Pancreas (tissue), 10 donors: ENCODE measurements around the gene LIMCH1. TPM values are rescaled to one million over a fixed set of nuclear protein-coding genes. Genes with fewer than 3 reads are reported as not detected.

Experiments
- ATAC-seq, 4 donors: fragments of 200-7000 bp; cut with Tn5 transposase; one replicate each; pipeline versions ENCODE4 v1.8.0 to v1.9.1; 2020; ENCODE audit warnings: mild to moderate bottlenecking in 4 of 4, moderate library complexity in 4 of 4
- DNase-seq, 6 donors: peaks; one replicate each; pipeline ENCODE4 v3.0.0-alpha.2; 2020
- FAIRE-seq: peaks from 2 replicates; lab custom pipeline; 2012; peaks lifted over from hg19 to GRCh38; lab: Jason Lieb, UNC
- H3K27ac ChIP-seq, 4 donors: fragments of 200-600 bp; sonication (generic); 1 replicate in 3 of 4; 2 replicates in 1 of 4; pipeline versions ENCODE4 v1.5.0 to v1.8.0; 2020
- H3K27me3 ChIP-seq, 4 donors: fragments of 200-600 bp; one replicate each; pipeline ENCODE4 v1.8.0; 2021
- H3K36me3 ChIP-seq, 3 donors: fragments of 200-600 bp; sonication (generic) in 1 of 3; one replicate each; pipeline versions ENCODE4 v1.5.0 to v1.8.0; 2020 to 2021
- H3K4me1 ChIP-seq, 3 donors: fragments of 200-600 bp; one replicate each; pipeline ENCODE4 v1.8.0; 2021
- H3K4me3 ChIP-seq, 4 donors: fragments of 200-600 bp; sonication (generic) in 2 of 4; one replicate each; pipeline versions ENCODE4 v1.5.0 to v1.8.0; 2020 to 2021
- H3K9me3 ChIP-seq, 4 donors: fragments of 200-600 bp; one replicate each; pipeline ENCODE4 v1.8.0; 2021
- CTCF ChIP-seq, 4 donors: fragments of 200-600 bp; sonication (generic) in 3 of 4; IDR thresholded peaks; one replicate each; pipeline versions ENCODE4 v1.5.0 to v1.8.0; 2021; ENCODE audit warnings: antibody characterized with exemption in 4 of 4
- WGBS, 2 donors: extraction: QIAGEN DNeasy Blood & Tissue Kit; methylation state at CpG; one replicate each; pipeline ENCODE4 v1.1.7; 2013; 5-methylcytosine and 5-hydroxymethylcytosine counted together
- intact Hi-C, 3 donors: fragments of 100-400 bp; cut with DNase I; formaldehyde crosslinking; loops; one replicate each; pipeline versions ENCODE4 v1.11.1 to v1.14.2; 2022
- polyA plus RNA-seq, 2 donors: library from polyadenylated mRNA; stranded (reverse); fragments of 200-250 nt; gene quantifications; one replicate each; pipeline ENCODE4 v1.2.3, GENCODE V29; 2013
- total RNA-seq, 6 donors: library from RNA; stranded (reverse); fragmentation: NEBNext Ultra II Directional in 4 of 6; extraction: Animal tissue kit (Norgen Biotek cat#: 25700) in 4 of 6; gene quantifications; one replicate each; pipeline versions ENCODE4 v1.2.1 to v1.2.4, GENCODE V29; 2021 to 2023
- donor health status: healthy with polysubstance abuse.
- donor health status: DM: no; HTN: no; CAD: no; lungs with moderate emphysema.
- donor health status: DM: no; HTN: no; CAD: no.
- donor health status: control.
- donor health status: control.
- donor health status: Bipolar disorder and iron deficiency.
- donor health status: DM: yes; HTN: yes; CAD: no.
- donor health status: DM: no; HTN: no; CAD: no.
- donor health status: DM: no; HTN: no; CAD: no.
- donor health status: DM: yes; HTN: yes; CAD: no.

Gene LIMCH1
- total and polyA plus RNA-seq, 8 donors, result 5.5 to 20.7 (median 11.0) TPM

- DNase-seq, result no peak
- TF ChIP-seq CTCF (IDR thresholded peaks at IDR 0.05), result no peak
- intact Hi-C loops, result no loop called here
- H3K4me1 ChIP-seq, result no peaks in the 10 kb centered on the region
- H3K4me3 ChIP-seq, result no peak overlapping the region
- H3K27ac ChIP-seq, result no peak overlapping the region
- ATAC-seq, result no peak
- no peaks in the 10 kb centered on the region for H3K27me3 ChIP-seq
- H3K9me3 ChIP-seq, result no peaks in the 10 kb centered on the region
- FAIRE-seq, result no peak
- peaks cover 0 to 10% (median 0%) of the 10 kb centered on the region in 3 donors for H3K36me3 ChIP-seq
Observed at GRCh38 chr4:41683326-41683725, 145.4 kb downstream of the LIMCH1 start.

- ATAC-seq, result no peak
- DNase-seq, result no peak
- Histone ChIP-seq H3K9me3 (no peaks in the 10 kb centered on the region), H3K27ac (no peak overlapping the region), H3K4me1 (no peaks in the 10 kb centered on the region), H3K36me3 (peaks cover 0 to 10% (median 0%) of the 10 kb centered on the region in 3 donors), H3K27me3 (no peaks in the 10 kb centered on the region), H3K4me3 (no peak overlapping the region)
- intact Hi-C loops, result no loop called here
- no peak for FAIRE-seq
- TF ChIP-seq CTCF (IDR thresholded peaks at IDR 0.05), result no peak
- 83 to 92% methylated on average over 8 of the region's 8 CpGs for WGBS, 2 donors
Observed at GRCh38 chr4:41686893-41687292, 148.9 kb downstream of the LIMCH1 start.

DNA sequence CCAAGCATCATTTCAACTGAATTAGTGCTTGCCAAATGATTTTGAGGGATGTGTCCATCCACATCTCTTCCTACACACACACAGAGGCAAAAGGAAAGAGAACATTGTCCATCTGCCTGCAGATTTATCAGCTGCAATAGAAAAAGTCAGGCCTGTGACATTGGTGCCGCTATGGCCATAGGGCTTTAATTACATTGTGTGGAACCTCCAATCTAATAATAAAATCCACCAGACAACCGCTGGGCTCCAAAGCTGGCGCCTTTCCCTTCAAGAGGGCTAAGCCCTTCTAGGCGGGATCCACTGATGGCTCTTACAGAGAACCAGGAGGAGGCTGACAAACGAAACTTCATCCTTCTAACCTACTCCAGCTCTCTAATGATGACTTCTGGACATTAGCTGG, 150.0 kb downstream of the LIMCH1 start:
- no peak for ATAC-seq
- WGBS, 2 donors, result 85 to 86% methylated on average over 5 of the region's 5 CpGs
- H3K27me3 ChIP-seq, result no peaks in the 10 kb centered on the region
- no peaks in the 10 kb centered on the region for H3K9me3 ChIP-seq
- peaks cover 0 to 8% (median 0%) of the 10 kb centered on the region in 3 donors for H3K36me3 ChIP-seq
- TF ChIP-seq CTCF (IDR thresholded peaks at IDR 0.05), result no peak
- no peak for DNase-seq
- intact Hi-C loops, result no loop called here
- FAIRE-seq, result no peak
- no peak overlapping the region for H3K27ac ChIP-seq
- no peak overlapping the region for H3K4me3 ChIP-seq
- no peaks in the 10 kb centered on the region for H3K4me1 ChIP-seq

DNA sequence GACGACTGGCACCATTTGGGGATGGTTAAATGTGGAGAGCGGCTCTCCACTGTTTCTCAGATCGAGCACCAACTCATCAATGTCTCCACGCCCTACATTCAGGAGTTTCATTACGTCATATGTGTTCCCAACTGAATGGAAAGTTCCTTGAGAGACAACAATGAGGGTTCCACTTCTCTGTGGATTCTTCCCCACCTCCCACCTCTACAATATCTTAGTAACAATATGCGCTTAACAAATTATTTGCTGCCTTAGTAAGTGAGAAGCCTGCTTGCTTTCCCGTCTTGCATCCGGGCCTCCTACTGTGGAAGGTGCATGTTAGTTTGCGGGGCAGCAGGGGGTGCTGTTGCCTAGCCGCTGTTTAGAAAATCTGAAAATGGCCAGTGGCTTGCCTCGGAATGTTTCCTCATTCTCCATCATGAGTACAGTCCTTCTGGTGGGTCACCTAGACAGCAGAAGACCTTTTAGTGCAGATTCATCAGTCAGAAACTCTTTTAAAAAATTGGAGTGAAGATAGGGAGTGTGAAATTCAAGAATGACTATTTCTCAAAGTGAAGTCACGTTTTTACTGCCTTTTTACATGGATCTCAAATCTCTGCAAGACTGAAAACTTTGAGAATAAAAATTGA, 154.9 kb downstream of the LIMCH1 start:
- intact Hi-C loops, result loop anchor here in 2 of 3 donors (5.0 kb wide), 1 partner anchor 189 kb away; no protein-coding TSS in a partner anchor
- peak; percentile 92 to 99 (median 98) for ATAC-seq
- Histone ChIP-seq H3K36me3 (no peaks in the 10 kb centered on the region), H3K27me3 (no peaks in the 10 kb centered on the region), H3K27ac (no peak overlapping the region), H3K9me3 (no peaks in the 10 kb centered on the region), H3K4me1 (no peaks in the 10 kb centered on the region), H3K4me3 (no peak overlapping the region)
- TF ChIP-seq CTCF (IDR thresholded peaks at IDR 0.05), result peak; percentile 55 to 86 (median 80)
- no peak for FAIRE-seq
- WGBS, 2 donors, result 32 to 36% methylated on average over 12 of the region's 12 CpGs
- DNase-seq, result peak; percentile 24 to 67 (median 39)

- H3K4me1 ChIP-seq, result no peaks in the 10 kb centered on the region
- intact Hi-C loops, result loop anchor here in 2 of 3 donors (5.0 kb wide), 1 partner anchor 189 kb away; no protein-coding TSS in a partner anchor
- 13 to 15% methylated on average over 2 of the region's 2 CpGs for WGBS, 2 donors
- FAIRE-seq (no peak), ATAC-seq (peak; percentile 48 to 83 (median 70)), DNase-seq (no peak)
- no peaks in the 10 kb centered on the region for H3K36me3 ChIP-seq
- no peaks in the 10 kb centered on the region for H3K9me3 ChIP-seq
- peak in 2 of 4 donors; percentile 27 for TF ChIP-seq CTCF (IDR thresholded peaks at IDR 0.05)
- H3K4me3 ChIP-seq, result no peak overlapping the region
- no peaks in the 10 kb centered on the region for H3K27me3 ChIP-seq
- no peak overlapping the region for H3K27ac ChIP-seq
Observed at GRCh38 chr4:41693629-41694028, 155.7 kb downstream of the LIMCH1 start.
